Brain pericyte (primary cell): ENCODE results near the gene ASCL4.

Experiments
- DNase-seq: peaks from one replicate; pipeline ENCODE4 v3.0.0-alpha.2; 2012; ENCODE audit warnings: low read depth, low spot score

ASCL4 gene

GRCh38 chr12:107778383-107779025 lies 4.0 kb downstream of the ASCL4 start:
- no peak for DNase-seq

- DNase-seq: no peak
These were observed 4.8 kb downstream of the ASCL4 start for GRCh38 chr12:107779077-107779831.

GRCh38 chr12:107780298-107780697 lies 5.8 kb downstream of the ASCL4 start:
- DNase-seq: no peak

DNA sequence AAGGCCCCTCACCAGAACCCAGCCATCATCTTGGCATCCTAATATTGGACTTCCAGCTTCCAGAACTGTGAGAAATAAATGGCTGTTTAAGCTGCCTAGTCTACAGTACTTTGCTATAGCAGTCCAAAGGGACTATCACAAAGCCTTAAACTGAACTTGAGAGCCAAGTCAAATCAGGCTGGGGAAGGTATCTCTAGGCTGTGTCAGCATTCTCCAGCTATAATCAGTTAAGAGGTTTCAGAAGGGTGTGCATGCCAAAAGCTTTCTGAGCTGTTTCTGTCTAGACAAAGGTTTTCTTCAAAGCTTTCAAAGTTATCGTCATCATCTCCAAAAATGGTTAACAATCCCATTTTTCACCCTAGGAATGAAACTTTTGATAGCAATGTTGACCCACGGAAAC lies 7.6 kb downstream of the ASCL4 start:
- DNase-seq: no peak

- no peak for DNase-seq
These were observed 9.2 kb downstream of the ASCL4 start for GRCh38 chr12:107783406-107784376.

GRCh38 chr12:107788281-107788680 lies 13.8 kb downstream of the ASCL4 start:
- DNase-seq: no peak

GRCh38 chr12:107788690-107789458 lies 14.4 kb downstream of the ASCL4 start:
- no peak for DNase-seq

GRCh38 chr12:107791465-107792089 lies 17.1 kb downstream of the ASCL4 start:
- DNase-seq: no peak

DNA sequence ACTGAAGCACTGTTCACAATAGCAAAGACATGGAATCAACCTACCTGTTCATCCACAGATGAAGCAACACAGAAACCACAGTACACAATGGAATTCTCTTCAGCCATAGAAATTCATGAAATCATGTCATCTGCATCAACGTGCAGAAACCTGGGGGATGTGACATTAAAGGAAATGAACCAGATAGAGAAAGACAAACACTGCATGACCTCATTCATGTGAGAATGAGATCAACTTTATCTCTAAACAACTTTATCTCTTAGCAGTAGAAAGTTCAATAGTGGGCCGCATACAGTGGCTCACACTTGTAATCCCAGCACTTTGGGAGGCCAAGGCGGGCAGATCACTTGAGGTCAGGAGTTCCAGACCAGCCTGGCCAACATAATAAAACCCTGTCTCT lies 19.9 kb downstream of the ASCL4 start:
- no peak for DNase-seq

DNA sequence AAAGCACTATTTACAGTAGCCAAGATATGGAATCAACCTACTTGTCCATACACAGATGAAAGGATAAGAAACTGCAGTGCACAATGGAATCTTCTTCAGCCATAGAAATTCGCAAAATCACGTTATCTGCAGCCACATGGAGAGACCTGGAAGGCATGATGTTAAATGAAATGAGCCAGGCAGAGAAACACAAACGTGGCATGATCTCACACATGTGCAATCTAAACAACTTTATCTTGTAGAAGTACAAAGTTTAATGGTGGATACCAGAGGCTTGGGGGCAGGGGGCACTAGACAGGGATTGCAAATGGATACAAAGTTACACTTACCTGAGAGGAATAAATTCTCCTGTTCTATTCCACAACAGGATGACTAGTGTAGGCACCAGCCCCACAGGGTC lies 24.1 kb downstream of the ASCL4 start:
- no peak for DNase-seq

GRCh38 chr12:107801150-107801549 lies 26.6 kb downstream of the ASCL4 start:
- DNase-seq: no peak

- no peak for DNase-seq
These were observed 28.6 kb downstream of the ASCL4 start for GRCh38 chr12:107803092-107803491.

DNA sequence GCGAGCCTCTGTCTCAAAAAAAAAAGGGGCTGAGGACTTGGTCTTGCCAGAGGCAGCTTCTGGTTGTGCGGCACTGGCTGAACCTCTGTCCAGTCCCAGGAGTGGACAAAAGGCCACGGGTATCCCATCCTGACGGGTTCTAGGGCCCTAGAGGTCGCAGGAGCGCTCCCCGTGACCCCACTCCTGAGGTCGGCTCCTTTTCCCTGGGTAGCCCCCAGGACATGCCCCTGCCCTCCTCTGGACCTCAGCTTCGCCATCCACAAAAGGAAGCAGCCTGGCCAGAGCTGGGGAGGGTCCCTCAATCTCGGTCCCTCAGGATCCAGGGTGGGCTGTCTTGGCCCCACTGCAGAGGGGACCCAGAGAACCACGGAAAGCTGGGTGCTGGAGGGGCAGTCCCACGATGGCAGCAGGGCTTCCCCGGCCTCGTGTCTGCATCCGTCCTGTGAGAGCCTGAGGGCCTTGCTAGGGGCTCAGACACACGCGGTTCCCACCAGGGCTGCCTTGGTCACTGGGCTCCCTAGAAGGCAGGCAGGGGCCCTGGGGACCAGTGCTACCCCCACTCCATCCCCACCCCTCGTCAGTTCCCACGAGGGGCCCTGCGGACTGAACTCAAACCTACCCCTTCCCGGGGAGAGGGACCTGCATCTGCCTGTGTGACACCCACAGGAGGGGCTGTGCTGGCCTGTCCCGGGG lies 31.1 kb downstream of the ASCL4 start:
- no peak for DNase-seq

GRCh38 chr12:107807471-107808150 lies 33.1 kb downstream of the ASCL4 start:
- DNase-seq: no peak

DNA sequence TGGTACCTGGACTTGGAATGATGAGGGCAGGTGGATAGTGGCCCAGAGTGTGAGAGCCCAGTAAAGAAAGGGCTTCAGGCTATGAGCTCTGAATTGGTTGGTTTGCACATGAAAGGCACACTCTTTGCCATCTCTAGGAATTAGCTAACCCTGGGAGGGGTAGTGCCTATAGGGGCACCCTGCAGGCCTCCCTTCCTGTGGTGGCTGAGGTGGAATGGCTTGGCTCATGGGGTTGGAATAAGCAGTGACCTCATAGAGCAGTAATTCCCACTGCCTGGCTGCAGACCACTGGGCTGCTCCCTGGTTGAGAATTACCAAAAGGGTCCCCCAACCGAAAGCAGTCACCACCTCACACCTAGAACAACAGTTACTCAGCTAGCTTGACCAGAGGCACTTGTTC lies 42.7 kb downstream of the ASCL4 start:
- DNase-seq: no peak

DNA sequence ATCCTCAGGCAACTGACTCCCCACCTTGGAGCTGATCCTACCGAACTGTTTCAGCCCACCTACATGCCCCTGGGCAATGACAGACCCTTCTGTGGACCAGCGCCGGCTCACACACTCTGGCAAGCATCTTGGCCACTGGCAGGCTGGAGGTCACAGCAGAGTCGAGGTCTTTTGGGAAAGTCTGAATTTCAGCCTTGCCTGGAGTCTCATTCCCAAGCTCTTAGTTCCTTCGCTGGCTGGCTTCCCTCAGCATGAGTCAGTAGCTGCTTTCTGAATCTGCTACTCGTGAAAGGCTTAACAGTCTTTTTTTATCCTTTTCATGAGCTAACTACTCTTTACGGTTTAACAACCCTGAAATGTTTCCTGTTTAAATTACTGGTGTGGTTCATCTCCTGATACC lies 44.5 kb downstream of the ASCL4 start:
- DNase-seq: no peak

DNA sequence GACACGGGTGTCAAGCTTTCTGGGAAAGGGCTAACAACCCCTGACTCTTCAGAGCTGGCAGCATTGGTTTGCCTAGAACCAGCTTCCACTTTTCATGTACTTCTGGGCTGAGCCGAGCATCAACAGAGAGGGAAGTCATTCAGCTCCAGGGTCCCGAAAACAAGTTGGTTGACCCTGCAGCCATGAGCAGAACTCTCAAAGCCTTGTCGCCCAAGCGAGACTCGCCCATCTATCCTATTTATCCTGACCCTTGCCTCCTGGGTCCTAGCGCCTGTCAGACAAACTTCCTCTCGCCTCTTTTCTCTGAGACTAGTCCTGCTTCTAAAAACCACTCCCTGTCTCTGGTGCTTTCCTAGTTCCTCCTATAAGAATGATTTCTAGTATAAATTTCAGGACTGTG lies 47.9 kb downstream of the ASCL4 start:
- no peak for DNase-seq
